HG02870 (cell line): Measurements from ENCODE around the gene DIPK1C.

ENCODE experiments used
- ATAC-seq: cut with Tn5 transposase; IDR thresholded peaks from one replicate; pipeline ENCODE4 v1.9.1; 2021; ENCODE audit warnings: mild to moderate bottlenecking, moderate library complexity; ENCODE audit not compliant: unreplicated experiment

The DIPK1C gene

GRCh38 chr18:74453642-74454198, 3.4 kb downstream of the DIPK1C start:
- ATAC-seq, result no peak

GRCh38 chr18:74453016-74453566, 4.0 kb downstream of the DIPK1C start:
- ATAC-seq, result no peak

GRCh38 chr18:74451148-74451547, 6.0 kb downstream of the DIPK1C start:
- no peak for ATAC-seq

- no peak for ATAC-seq
These were observed 6.5 kb downstream of the DIPK1C start for GRCh38 chr18:74450626-74451025.

- ATAC-seq, result no peak
These were observed 9.5 kb downstream of the DIPK1C start for GRCh38 chr18:74447404-74448152.

- ATAC-seq, result no peak
These were observed 10.3 kb downstream of the DIPK1C start for GRCh38 chr18:74446631-74447403.

- ATAC-seq, result no peak
These were observed 10.9 kb downstream of the DIPK1C start for GRCh38 chr18:74446178-74446577.

- ATAC-seq, result no peak
These were observed 11.5 kb downstream of the DIPK1C start for GRCh38 chr18:74445585-74445984.

GRCh38 chr18:74444104-74444503, 13.0 kb downstream of the DIPK1C start:
- ATAC-seq, result no peak

- ATAC-seq, result no peak
These were observed 16.2 kb downstream of the DIPK1C start for GRCh38 chr18:74440808-74441427.

- ATAC-seq, result no peak
These were observed 19.0 kb downstream of the DIPK1C start for GRCh38 chr18:74438091-74438490.

GRCh38 chr18:74436158-74436769, 20.8 kb downstream of the DIPK1C start:
- ATAC-seq, result no peak

GRCh38 chr18:74435740-74436139, 21.4 kb downstream of the DIPK1C start:
- ATAC-seq, result no peak

- no peak for ATAC-seq
These were observed 22.6 kb downstream of the DIPK1C start for GRCh38 chr18:74434466-74434865.

- no peak for ATAC-seq
These were observed 26.1 kb downstream of the DIPK1C start for GRCh38 chr18:74430806-74431571.

GRCh38 chr18:74430231-74430630, 26.9 kb downstream of the DIPK1C start:
- no peak for ATAC-seq

GRCh38 chr18:74429096-74429495, 28.0 kb downstream of the DIPK1C start:
- ATAC-seq, result no peak

GRCh38 chr18:74427442-74428112, 29.5 kb downstream of the DIPK1C start:
- no peak for ATAC-seq

- ATAC-seq, result no peak
These were observed 31.2 kb downstream of the DIPK1C start for GRCh38 chr18:74425876-74426275.
